ENCODE results near the gene CCDC141. TPM values are rescaled to one million over a fixed set of nuclear protein-coding genes. Genes with fewer than 3 reads are reported as not detected.

CCDC141 gene
- total RNA-seq, 4 donors from 2014 or later: 5.5 to 18.9 (median 12.5) TPM

DNA sequence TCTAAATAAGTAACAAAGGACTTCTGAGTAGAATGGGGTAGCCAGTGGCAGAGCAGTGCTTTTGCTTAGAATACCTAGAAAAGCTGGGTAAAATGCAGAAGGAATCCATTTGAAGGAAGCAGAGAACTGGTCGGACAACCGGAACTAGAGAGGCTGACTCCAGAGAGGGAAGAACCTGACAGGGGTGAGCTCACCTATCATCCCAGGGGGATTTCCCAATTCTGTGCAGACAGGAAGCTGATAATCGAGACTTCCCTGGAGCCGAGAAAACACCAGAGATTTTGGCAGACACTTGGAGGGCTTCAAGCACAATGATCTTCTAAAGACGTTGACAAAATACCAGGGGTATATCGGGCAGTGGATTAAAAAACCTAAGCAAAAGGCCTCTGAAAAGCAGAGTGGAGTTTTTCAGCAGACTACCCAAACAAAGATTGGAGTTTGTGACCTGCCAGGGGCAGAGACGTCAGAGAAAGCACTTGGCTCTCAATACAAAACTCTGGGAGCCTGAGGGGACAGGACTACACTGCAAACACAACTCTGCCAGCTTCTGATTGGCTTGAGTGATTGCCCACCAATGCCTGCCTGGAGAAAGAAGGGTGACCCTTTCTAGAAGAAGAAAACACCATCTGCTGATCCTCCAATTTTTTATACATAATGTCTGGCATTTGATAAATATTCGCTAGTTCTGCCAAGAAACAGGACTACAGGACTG is 175.3 kb downstream of the CCDC141 start:
- ATAC-seq (ENCODE audit: low FRiP score) (peak; percentile 62), DNase-seq (ENCODE audit: low spot score) (no peak)
- TF ChIP-seq, protein P1, sequence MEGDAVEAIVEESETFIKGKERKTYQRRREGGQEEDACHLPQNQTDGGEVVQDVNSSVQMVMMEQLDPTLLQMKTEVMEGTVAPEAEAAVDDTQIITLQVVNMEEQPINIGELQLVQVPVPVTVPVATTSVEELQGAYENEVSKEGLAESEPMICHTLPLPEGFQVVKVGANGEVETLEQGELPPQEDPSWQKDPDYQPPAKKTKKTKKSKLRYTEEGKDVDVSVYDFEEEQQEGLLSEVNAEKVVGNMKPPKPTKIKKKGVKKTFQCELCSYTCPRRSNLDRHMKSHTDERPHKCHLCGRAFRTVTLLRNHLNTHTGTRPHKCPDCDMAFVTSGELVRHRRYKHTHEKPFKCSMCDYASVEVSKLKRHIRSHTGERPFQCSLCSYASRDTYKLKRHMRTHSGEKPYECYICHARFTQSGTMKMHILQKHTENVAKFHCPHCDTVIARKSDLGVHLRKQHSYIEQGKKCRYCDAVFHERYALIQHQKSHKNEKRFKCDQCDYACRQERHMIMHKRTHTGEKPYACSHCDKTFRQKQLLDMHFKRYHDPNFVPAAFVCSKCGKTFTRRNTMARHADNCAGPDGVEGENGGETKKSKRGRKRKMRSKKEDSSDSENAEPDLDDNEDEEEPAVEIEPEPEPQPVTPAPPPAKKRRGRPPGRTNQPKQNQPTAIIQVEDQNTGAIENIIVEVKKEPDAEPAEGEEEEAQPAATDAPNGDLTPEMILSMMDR (IDR thresholded peaks at IDR 0.05): no peak

DNA sequence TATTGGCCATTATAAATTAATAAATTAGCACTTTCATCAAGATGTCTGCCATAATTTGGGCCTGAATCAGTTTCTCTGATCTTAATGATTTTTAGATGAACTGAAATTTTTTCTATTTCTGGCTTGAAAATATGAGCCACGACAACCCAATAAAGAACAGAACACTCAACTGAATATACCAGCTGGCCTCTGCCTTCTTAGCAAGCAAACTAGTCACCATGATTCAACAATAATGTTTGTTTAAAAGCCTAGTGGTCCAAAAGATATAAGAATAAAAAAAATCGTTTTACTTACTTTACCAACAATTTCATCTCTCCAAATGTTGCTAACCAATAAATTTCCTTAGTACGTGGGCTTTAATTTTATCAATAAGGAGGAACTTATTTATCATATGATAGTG is 176.0 kb downstream of the CCDC141 start:
- ATAC-seq (ENCODE audit: low FRiP score): no peak
- DNase-seq (ENCODE audit: low spot score): no peak

DNA sequence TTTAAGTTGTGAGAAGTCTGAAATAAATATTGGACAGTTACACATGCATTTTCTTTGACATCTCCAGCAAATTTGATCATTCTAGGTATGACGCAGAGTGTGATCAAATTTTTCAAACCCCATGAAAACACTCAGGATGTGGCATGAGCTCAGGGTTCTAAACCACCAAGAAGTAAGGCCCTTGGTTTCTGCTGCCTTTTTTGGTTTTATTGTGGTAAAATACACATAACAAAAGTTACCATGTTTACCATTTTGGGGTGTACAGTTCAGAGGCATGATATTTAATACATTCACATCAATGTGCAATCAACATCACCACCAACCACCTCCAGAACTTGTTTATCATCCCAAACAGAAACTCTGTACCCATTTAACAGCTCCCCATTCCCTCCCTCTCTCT is 178.4 kb downstream of the CCDC141 start:
- no peak for DNase-seq (ENCODE audit: low spot score)
- no peak for ATAC-seq (ENCODE audit: low FRiP score)

More for the DNA sequence above, 176.0 kb downstream of the CCDC141 start:
- TF ChIP-seq, protein P1 (IDR thresholded peaks at IDR 0.05): no peak

DNA sequence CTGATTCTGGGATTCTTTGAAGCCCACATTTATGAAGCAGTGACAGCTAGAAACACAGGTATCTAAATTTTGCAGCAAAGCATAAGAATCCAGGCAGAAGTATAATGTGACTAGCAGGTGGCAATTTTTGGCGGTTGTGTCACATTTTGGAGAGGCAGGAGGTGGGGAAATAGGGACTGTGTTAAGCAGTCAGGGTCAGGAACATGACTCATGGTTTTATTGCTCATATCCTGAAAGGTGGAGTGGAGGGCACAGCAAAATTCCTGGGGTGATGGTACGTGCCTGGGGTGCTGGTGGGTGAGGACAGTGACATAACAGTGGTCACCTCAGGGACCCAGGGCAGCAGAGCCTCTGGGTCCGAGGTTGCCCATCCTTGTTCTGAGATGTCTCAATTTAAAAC is 179.2 kb downstream of the CCDC141 start:
- ATAC-seq (ENCODE audit: low FRiP score) (no peak), DNase-seq (ENCODE audit: low spot score) (no peak)
- TF ChIP-seq, protein P1 (IDR thresholded peaks at IDR 0.05): no peak

More for the DNA sequence above, 178.4 kb downstream of the CCDC141 start:
- TF ChIP-seq, protein P1 (IDR thresholded peaks at IDR 0.05): no peak

DNA sequence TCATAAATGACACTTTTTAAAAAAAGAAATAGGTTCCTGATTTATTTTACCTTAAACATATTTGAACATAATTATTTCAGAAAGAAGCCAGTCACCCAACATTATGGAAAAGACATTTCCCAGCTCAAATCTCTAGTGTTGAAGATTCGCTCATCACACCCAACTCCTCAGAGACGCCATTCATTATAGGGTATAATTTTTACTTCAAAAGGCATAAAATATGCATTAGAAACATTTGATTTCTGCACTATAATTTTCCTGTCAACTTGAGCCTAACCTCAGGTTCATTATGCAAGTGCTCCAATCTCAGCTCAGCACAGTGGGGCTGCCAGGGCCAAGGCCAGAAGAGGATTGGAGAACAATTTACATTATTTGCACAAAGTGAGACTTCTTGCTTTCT is 183.9 kb downstream of the CCDC141 start:
- TF ChIP-seq, protein P1 (IDR thresholded peaks at IDR 0.05): no peak
- DNase-seq (ENCODE audit: low spot score): no peak
- ATAC-seq (ENCODE audit: low FRiP score): no peak

DNA sequence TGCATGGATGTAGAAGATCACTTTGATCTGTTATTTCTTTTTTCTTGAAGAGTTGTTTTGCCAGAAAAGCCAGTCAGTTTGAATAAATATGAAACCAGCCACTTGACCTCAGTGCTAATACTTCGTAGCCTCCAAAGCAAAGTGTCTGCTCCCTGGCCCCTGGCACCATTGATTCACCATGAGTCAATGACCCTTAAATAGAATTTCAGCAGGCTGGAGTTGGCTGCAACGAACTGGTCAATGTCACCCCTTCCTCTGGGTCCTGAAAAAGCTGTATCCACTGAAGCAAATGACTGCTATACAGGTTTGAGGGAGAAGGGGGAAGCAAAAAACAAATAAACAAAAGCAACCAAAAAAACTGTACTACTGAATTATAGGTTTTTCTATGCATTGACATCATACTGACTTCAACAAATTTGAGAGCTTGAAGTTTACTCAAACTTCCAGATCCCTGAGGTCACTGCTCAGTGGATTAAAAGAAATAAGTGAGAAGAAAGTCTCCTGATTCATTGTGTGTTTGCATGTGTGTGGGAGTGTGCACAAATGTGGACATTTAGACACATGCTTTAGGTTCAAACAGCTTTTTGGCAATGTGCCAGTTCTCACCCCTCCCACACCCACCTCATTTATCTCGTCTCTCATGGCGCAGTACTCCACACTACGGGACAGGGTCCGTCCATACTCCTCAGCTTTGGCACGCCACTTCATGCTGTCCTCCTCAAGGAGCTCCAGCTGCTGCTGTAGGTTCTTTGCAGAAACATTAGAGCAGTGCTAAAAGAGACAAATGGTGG is 184.6 kb downstream of the CCDC141 start:
- peak; percentile 35 for ATAC-seq (ENCODE audit: low FRiP score)
- TF ChIP-seq, protein P1 (IDR thresholded peaks at IDR 0.05): no peak
- no peak for DNase-seq (ENCODE audit: low spot score)
